Muscle of leg (tissue), 11 donors: ENCODE results near the gene PITX1. TPM values are rescaled to one million over a fixed set of nuclear protein-coding genes. Genes with fewer than 3 reads are reported as not detected.

Experiments used
- DNase-seq: peaks from one replicate; pipeline ENCODE4 v3.0.0; 2013
- H3K27ac ChIP-seq: one replicate; pipeline ENCODE4 v1.5.1; 2013; ENCODE audit warnings: mild to moderate bottlenecking, low read length, control low read depth
- H3K27me3 ChIP-seq: one replicate; pipeline ENCODE4 v1.6.1; 2013; ENCODE audit warnings: low read length; ENCODE audit not compliant: control insufficient read depth, insufficient read depth
- H3K36me3 ChIP-seq: one replicate; pipeline ENCODE4 v1.6.1; 2013; ENCODE audit warnings: low read length; ENCODE audit not compliant: control insufficient read depth, insufficient read depth
- H3K4me1 ChIP-seq: one replicate; pipeline ENCODE4 v1.6.1; 2013; ENCODE audit warnings: low read length; ENCODE audit not compliant: control insufficient read depth, insufficient read depth
- H3K4me3 ChIP-seq: one replicate; pipeline ENCODE4 v1.5.1; 2013; ENCODE audit warnings: low read length, control low read depth
- H3K9me3 ChIP-seq: replicated peaks from 2 replicates; pipeline ENCODE4 v1.6.1; 2013; ENCODE audit warnings: low read depth, low read length; ENCODE audit not compliant: control insufficient read depth
- WGBS: methylation state at CpG from one replicate; pipeline ENCODE4 v1.1.5; 2013; ENCODE audit warnings: missing lambda C conversion rate; ENCODE audit not compliant: insufficient coverage; 5-methylcytosine and 5-hydroxymethylcytosine counted together
- polyA plus RNA-seq, 8 donors: library from polyadenylated mRNA; unstranded; fragments of 120-200 nt; gene quantifications; one replicate each; pipeline versions ENCODE4 v1.2.1 to v1.2.3, GENCODE V29; 2013; ENCODE audit warnings: inconsistent platforms in 1 of 8, low replicate concordance in 1 of 8; ENCODE audit not compliant: insufficient read length in 8 of 8, insufficient read depth in 1 of 8
- total RNA-seq: library from RNA; stranded (reverse); fragments of 120-200 nt; gene quantifications from one replicate; pipeline ENCODE4 v1.2.4, GENCODE V29; 2013

The PITX1 gene
- total and polyA plus RNA-seq, 9 donors: 3.6 to 11.1 (median 8.0) TPM

- no peaks in the 10 kb centered on the region for H3K36me3 ChIP-seq
- H3K4me3 ChIP-seq: no peak overlapping the region
- H3K9me3 ChIP-seq: no peaks in the 10 kb centered on the region
- WGBS: 35% methylated on average over 12 of the region's 13 CpGs
- no peak overlapping the region for H3K27ac ChIP-seq
- H3K4me1 ChIP-seq: peaks cover 11% of the 10 kb centered on the region
- DNase-seq: peak; percentile 50
- peaks cover 5% of the 10 kb centered on the region for H3K27me3 ChIP-seq
Observed at GRCh38 chr5:135072387-135073281, 38.6 kb upstream of the PITX1 start.

GRCh38 chr5:135071311-135071710 is 37.3 kb upstream of the PITX1 start:
- H3K4me3 ChIP-seq: no peak overlapping the region
- peaks cover 11% of the 10 kb centered on the region for H3K4me1 ChIP-seq
- no peak for DNase-seq
- 73% methylated on average over 6 of the region's 6 CpGs for WGBS
- no peaks in the 10 kb centered on the region for H3K9me3 ChIP-seq
- peaks cover 5% of the 10 kb centered on the region for H3K27me3 ChIP-seq
- no peaks in the 10 kb centered on the region for H3K36me3 ChIP-seq
- no peak overlapping the region for H3K27ac ChIP-seq

DNA sequence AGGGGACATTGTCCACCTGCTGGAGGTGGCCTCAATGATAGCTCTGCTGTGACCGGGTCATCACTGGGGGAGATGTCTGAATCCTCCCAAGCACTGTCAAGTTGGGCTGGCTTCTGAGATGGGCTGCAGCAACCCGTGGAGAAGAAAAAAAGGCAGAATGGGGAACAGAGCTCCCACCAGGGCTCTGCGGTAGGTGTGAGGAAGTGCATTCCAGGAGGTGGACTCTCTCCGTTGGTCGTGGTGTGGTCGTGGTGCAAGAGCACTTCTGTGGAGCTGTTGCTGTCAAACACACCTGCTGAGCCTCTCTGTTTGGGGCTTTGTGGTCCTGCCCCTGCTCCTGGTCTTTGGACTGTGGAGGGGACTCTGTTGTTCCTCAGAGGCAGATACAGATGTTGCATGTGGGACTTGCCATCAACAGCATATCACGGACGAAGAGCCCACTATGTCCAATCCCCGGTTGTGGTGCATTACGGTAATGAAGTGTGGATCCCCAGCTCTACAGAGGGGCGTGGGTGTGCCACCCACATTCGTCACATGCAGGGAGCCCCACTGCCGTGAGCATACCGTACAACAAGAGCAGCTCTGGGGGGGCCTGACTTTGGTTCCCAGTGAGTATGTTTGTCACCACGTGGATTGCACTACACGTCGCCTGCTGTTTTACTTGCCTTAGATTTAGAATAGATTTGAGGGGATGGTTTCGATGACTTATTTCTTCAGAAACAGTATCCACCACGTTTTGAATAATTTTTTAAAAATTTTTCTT is 36.0 kb upstream of the PITX1 start:
- H3K4me1 ChIP-seq: peaks cover 11% of the 10 kb centered on the region
- H3K9me3 ChIP-seq: no peaks in the 10 kb centered on the region
- H3K27me3 ChIP-seq: peaks cover 5% of the 10 kb centered on the region
- H3K27ac ChIP-seq: no peak overlapping the region
- no peaks in the 10 kb centered on the region for H3K36me3 ChIP-seq
- WGBS: 74% methylated on average over 15 of the region's 19 CpGs
- DNase-seq: no peak
- H3K4me3 ChIP-seq: no peak overlapping the region

- Histone ChIP-seq H3K27me3 (peaks cover 5% of the 10 kb centered on the region), H3K4me1 (peaks cover 14% of the 10 kb centered on the region), H3K27ac (no peak overlapping the region), H3K9me3 (no peaks in the 10 kb centered on the region), H3K4me3 (no peak overlapping the region), H3K36me3 (no peaks in the 10 kb centered on the region)
- WGBS: 75% methylated on average over 14 of the region's 15 CpGs
- DNase-seq: no peak
Observed at GRCh38 chr5:135069016-135069770, 35.2 kb upstream of the PITX1 start.

DNA sequence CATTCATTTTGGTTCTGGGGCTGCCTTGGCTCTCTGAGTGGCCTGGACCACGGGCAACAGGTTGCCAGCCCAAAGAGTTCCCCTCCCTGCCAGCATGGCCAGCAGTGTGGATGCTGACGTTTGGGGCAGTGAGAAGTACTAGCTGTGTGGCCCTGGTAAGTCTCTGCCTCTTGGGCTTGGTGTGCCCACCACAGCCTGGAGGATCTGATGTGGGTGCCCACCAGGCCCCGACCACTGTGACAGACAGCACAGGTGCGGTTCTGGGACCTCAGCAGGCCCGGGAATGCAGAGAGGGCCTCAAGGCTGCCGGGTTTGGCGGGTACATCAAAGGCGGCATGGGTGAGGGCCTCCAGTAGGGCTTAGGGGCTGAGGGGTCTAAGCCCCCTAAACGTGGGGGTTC is 33.6 kb upstream of the PITX1 start:
- WGBS: 67% methylated on average over 9 of the region's 9 CpGs
- Histone ChIP-seq H3K27me3 (peaks cover 13% of the 10 kb centered on the region), H3K4me3 (no peak overlapping the region), H3K27ac (no peak overlapping the region), H3K36me3 (no peaks in the 10 kb centered on the region), H3K9me3 (no peaks in the 10 kb centered on the region), H3K4me1 (peaks cover 25% of the 10 kb centered on the region)
- DNase-seq: no peak

GRCh38 chr5:135066781-135067180 is 32.8 kb upstream of the PITX1 start:
- peaks cover 13% of the 10 kb centered on the region for H3K27me3 ChIP-seq
- no peak overlapping the region for H3K27ac ChIP-seq
- H3K36me3 ChIP-seq: no peaks in the 10 kb centered on the region
- WGBS: 48% methylated on average over 2 of the region's 5 CpGs
- peaks cover 27% of the 10 kb centered on the region for H3K4me1 ChIP-seq
- no peaks in the 10 kb centered on the region for H3K9me3 ChIP-seq
- DNase-seq: no peak
- no peak overlapping the region for H3K4me3 ChIP-seq

- no peak for DNase-seq
- Histone ChIP-seq H3K27ac (no peak overlapping the region), H3K27me3 (peaks cover 11% of the 10 kb centered on the region), H3K4me3 (no peak overlapping the region), H3K36me3 (no peaks in the 10 kb centered on the region), H3K9me3 (no peaks in the 10 kb centered on the region), H3K4me1 (peaks cover 27% of the 10 kb centered on the region)
- WGBS: 75% methylated on average over 7 of the region's 16 CpGs
Observed at GRCh38 chr5:135065306-135066265, 31.6 kb upstream of the PITX1 start.

DNA sequence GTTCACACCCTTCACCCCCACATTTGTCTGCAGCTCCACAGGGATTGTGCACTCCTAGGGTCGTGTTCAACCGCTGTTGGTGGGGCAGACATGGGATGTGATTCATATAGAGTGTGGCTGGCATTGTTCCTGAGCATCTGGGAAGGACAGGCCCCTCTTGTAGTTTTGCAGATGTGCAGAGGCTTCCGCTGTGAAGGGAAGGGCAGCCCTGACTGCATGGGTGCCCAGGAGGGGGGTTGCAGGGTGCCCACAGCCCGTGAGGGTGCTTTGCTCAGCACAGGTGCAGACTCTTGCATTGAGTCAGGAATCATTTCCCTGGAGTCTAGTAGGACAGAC is 30.2 kb upstream of the PITX1 start:
- peak; percentile 47 for DNase-seq
- Histone ChIP-seq H3K4me1 (peaks cover 27% of the 10 kb centered on the region), H3K36me3 (no peaks in the 10 kb centered on the region), H3K9me3 (no peaks in the 10 kb centered on the region), H3K4me3 (no peak overlapping the region), H3K27ac (no peak overlapping the region), H3K27me3 (peaks cover 18% of the 10 kb centered on the region)
- WGBS: 21% methylated on average over 4 of the region's 4 CpGs

- peaks cover 27% of the 10 kb centered on the region for H3K4me1 ChIP-seq
- peak overlapping the region; percentile 3 for H3K27ac ChIP-seq
- H3K4me3 ChIP-seq: no peak overlapping the region
- 68% methylated on average over 6 of the region's 14 CpGs for WGBS
- H3K36me3 ChIP-seq: no peaks in the 10 kb centered on the region
- no peak for DNase-seq
- H3K27me3 ChIP-seq: peaks cover 22% of the 10 kb centered on the region
- H3K9me3 ChIP-seq: no peaks in the 10 kb centered on the region
Observed at GRCh38 chr5:135063511-135064234, 29.6 kb upstream of the PITX1 start.
